Activated gamma-delta T cell (primary cell): ENCODE data around the gene NKTR.

Experiments
- DNase-seq: peaks from one replicate; lab custom pipeline; 2025; lab: John Stamatoyannopoulos, UW

Gene NKTR

GRCh38 chr3:42649783-42650182 is 49.3 kb downstream of the NKTR start:
- DNase-seq: no peak

GRCh38 chr3:42651248-42652091 is 51.0 kb downstream of the NKTR start:
- no peak for DNase-seq

- DNase-seq: no peak
Observed at GRCh38 chr3:42652251-42652610, 51.7 kb downstream of the NKTR start.

GRCh38 chr3:42652611-42653302 is 52.3 kb downstream of the NKTR start:
- DNase-seq: no peak

- DNase-seq: no peak
Observed at GRCh38 chr3:42653303-42653559, 52.7 kb downstream of the NKTR start.

GRCh38 chr3:42653560-42654330 is 53.3 kb downstream of the NKTR start, which contains the start of gene ZBTB47:
ZBTB47 (plus strand) TSS chr3:42653697; CDS start chr3:42658356, 4,659 bp downstream.
- DNase-seq: no peak

GRCh38 chr3:42654331-42655201 is 54.1 kb downstream of the NKTR start:
- DNase-seq: no peak

GRCh38 chr3:42655331-42655888 is 54.9 kb downstream of the NKTR start:
- DNase-seq: no peak

- no peak for DNase-seq
Observed at GRCh38 chr3:42655980-42656679, 55.6 kb downstream of the NKTR start.

- no peak for DNase-seq
Observed at GRCh38 chr3:42656680-42657610, 56.5 kb downstream of the NKTR start.

- no peak for DNase-seq
Observed at GRCh38 chr3:42657675-42658074, 57.2 kb downstream of the NKTR start.

- DNase-seq: no peak
Observed at GRCh38 chr3:42658091-42658770, 57.7 kb downstream of the NKTR start.

GRCh38 chr3:42658771-42659390 is 58.4 kb downstream of the NKTR start:
- DNase-seq: no peak

- no peak for DNase-seq
Observed at GRCh38 chr3:42659451-42660130, 59.1 kb downstream of the NKTR start.

GRCh38 chr3:42660131-42660715 is 59.7 kb downstream of the NKTR start:
- DNase-seq: no peak

- DNase-seq: no peak
Observed at GRCh38 chr3:42660898-42661297, 60.4 kb downstream of the NKTR start.

GRCh38 chr3:42661593-42662022 is 61.1 kb downstream of the NKTR start:
- no peak for DNase-seq
